ENCODE results near the gene SLC23A2. TPM values are rescaled to one million over a fixed set of nuclear protein-coding genes. Genes with fewer than 3 reads are reported as not detected.

The SLC23A2 gene
- total RNA-seq, 1 experiment from 2014 or later, result 16.3 TPM

DNA sequence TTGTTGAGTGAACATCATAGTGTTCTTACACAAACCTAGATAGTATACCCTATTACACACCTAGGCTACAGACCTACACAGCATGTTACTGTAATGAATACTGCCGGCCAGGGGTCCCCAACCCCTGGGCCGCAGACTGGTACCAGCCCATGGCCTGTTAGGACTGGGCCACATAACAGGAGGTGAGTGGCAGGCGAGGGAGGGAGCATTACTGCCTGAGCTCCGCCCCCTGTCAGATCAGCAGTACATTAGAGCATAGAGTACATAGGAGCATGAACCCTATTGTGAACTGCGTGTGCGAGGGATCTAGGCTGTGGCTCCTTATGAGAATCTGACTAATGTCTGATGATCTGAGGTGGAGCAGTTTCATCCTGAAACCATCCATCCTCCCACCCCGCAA, 153.3 kb downstream of the SLC23A2 start (continued):
- TF ChIP-seq, protein P1, sequence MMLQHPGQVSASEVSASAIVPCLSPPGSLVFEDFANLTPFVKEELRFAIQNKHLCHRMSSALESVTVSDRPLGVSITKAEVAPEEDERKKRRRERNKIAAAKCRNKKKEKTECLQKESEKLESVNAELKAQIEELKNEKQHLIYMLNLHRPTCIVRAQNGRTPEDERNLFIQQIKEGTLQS (IDR thresholded peaks at IDR 0.05), result no peak
- TF ChIP-seq EZH2phosphoT487 (IDR thresholded peaks at IDR 0.05; ENCODE audit: borderline replicate concordance) (no peak), YY1 (IDR thresholded peaks at IDR 0.05; ENCODE audit: extremely low read depth, insufficient replicate concordance, low read depth, low read length) (no peak), FOSL1 (IDR thresholded peaks at IDR 0.05; ENCODE audit: low read depth) (no peak), TCF7L2 (IDR thresholded peaks at IDR 0.05; ENCODE audit: borderline replicate concordance, extremely low read depth, insufficient read depth, insufficient read length) (no peak), CEBPB (IDR thresholded peaks at IDR 0.05; ENCODE audit: low read depth) (no peak), CBX3 (IDR thresholded peaks at IDR 0.05; ENCODE audit: low read depth) (no peak), ELF1 (IDR thresholded peaks at IDR 0.05; ENCODE audit: borderline replicate concordance, low read depth) (no peak), RAD21 (IDR thresholded peaks at IDR 0.05; ENCODE audit: low read depth) (no peak), CTCF (IDR thresholded peaks at IDR 0.05 in 2 of 3, conservative IDR thresholded peaks at IDR 0.05 in 1 of 3; ENCODE audit: borderline replicate concordance in 1 of 3, insufficient read depth in 1 of 3, low read depth in 2 of 3, low read length in 2 of 3) (no peak), EZH2 (IDR thresholded peaks at IDR 0.05) (no peak), EGR1 (IDR thresholded peaks at IDR 0.05; ENCODE audit: low read depth) (no peak)

DNA sequence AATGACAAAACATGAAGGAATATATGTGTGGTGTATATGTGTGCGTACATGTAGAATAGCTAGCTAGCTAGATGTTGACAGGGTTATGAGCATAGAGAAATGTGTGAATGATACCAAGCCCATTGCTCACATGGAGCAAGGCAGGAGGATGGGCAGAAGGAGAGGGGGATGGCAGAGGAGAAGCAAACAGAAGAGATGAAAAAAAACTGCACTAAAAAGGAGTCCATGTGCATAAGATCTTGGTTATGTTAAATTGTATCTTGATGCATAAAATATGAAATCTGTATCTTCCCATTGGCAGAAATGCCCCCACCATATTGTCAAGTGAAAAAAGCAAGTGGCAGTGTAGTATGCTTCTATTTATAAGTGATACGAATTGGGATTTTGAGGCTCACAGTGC, 154.5 kb downstream of the SLC23A2 start:
- Histone ChIP-seq H2AFZ (ENCODE audit: low read depth, low read length, poor library complexity, severe bottlenecking) (no peak overlapping the region), H3K9me3 (ENCODE audit: control insufficient read depth in 1 of 2, insufficient read depth in 1 of 2, low read depth in 1 of 2, low read length in 2 of 2) (no peaks in the 10 kb centered on the region), H3K4me3 (replicated peaks in 1 of 2; ENCODE audit: low read depth in 1 of 2, low read length in 2 of 2) (no peak overlapping the region), H3K4me1 (ENCODE audit: control insufficient read depth in 1 of 2, insufficient read depth in 2 of 2, low read length in 2 of 2) (no peaks in the 10 kb centered on the region), H3K36me3 (ENCODE audit: control insufficient read depth in 1 of 2, insufficient read depth in 2 of 2, low read length in 2 of 2) (no peaks in the 10 kb centered on the region), H3K4me2 (ENCODE audit: low read length) (no peak overlapping the region), H3K27me3 (ENCODE audit: insufficient read depth, low read length) (no peaks in the 10 kb centered on the region), H3K9me2 (ENCODE audit: insufficient read depth) (no peaks in the 10 kb centered on the region), H4K20me1 (ENCODE audit: insufficient read depth) (no peaks in the 10 kb centered on the region), H3K79me2 (ENCODE audit: insufficient read depth, low read length) (no peaks in the 10 kb centered on the region), H3K9ac (ENCODE audit: low read length) (no peak overlapping the region), H3K27ac (ENCODE audit: low read depth, low read length) (no peak overlapping the region)
- DNase-seq (ENCODE audit: low read depth, low spot score) (no peak), ATAC-seq (no peak)
- no TSS peak for BruUV-seq (replicated peaks)
- ChIA-PET RAD21 (ENCODE audit: low non-redundant PET in 1 of 2, low total read pairs in 2 of 2, uncharacterized antibody in 2 of 2, unreplicated experiment in 2 of 2) (no interaction called here), CTCF (no interaction called here), POLR2A (no interaction called here)
- intact Hi-C loops (cut with micrococcal nuclease), result no loop called here
- TF ChIP-seq JUND (IDR thresholded peaks at IDR 0.05) (no peak), ZBTB33 (IDR thresholded peaks at IDR 0.05; ENCODE audit: extremely low read depth, insufficient replicate concordance, low read length) (no peak), EGR1 (IDR thresholded peaks at IDR 0.05; ENCODE audit: low read depth) (no peak), ZFX (IDR thresholded peaks at IDR 0.05) (no peak), CBX3 (IDR thresholded peaks at IDR 0.05; ENCODE audit: low read depth) (no peak), SRF (IDR thresholded peaks at IDR 0.05; ENCODE audit: low read depth) (no peak), CTCF (IDR thresholded peaks at IDR 0.05 in 2 of 3, conservative IDR thresholded peaks at IDR 0.05 in 1 of 3; ENCODE audit: borderline replicate concordance in 1 of 3, insufficient read depth in 1 of 3, low read depth in 2 of 3, low read length in 2 of 3) (no peak)
